Neural crest cell (in vitro differentiated cells): Measurements from ENCODE around the gene NHS. TPM values are rescaled to one million over a fixed set of nuclear protein-coding genes. Genes with fewer than 3 reads are reported as not detected.

Experiments used
- DNase-seq: peaks from one replicate; pipeline ENCODE4 v3.0.0; 2021; ENCODE audit warnings: low read depth, mixed read lengths, low spot score
- H3K27ac Mint-ChIP-seq: one replicate; pipeline ENCODE4 v1.8.0; 2021; ENCODE audit warnings: mild to moderate bottlenecking, mixed read lengths; ENCODE audit not compliant: unreplicated experiment
- H3K27me3 Mint-ChIP-seq: 2 replicates; pipeline ENCODE4 v1.8.0; 2021; ENCODE audit warnings: low read depth, mild to moderate bottlenecking, mixed read lengths
- H3K36me3 Mint-ChIP-seq: 2 replicates; pipeline ENCODE4 v1.8.0; 2021; ENCODE audit warnings: low read depth, mild to moderate bottlenecking, mixed read lengths
- H3K4me1 Mint-ChIP-seq: 2 replicates; pipeline ENCODE4 v1.8.0; 2021; ENCODE audit warnings: mixed read lengths
- H3K4me3 Mint-ChIP-seq: one replicate; pipeline ENCODE4 v1.8.0; 2021; ENCODE audit warnings: mild to moderate bottlenecking, mixed read lengths
- H3K9me3 Mint-ChIP-seq: 2 replicates; pipeline ENCODE4 v1.8.0; 2021; ENCODE audit warnings: mixed read lengths
- CTCF ChIP-seq: fragments of 200-600 bp; sonication (generic); conservative IDR thresholded peaks from 2 replicates; pipeline ENCODE4 v1.5.0; 2021; ENCODE audit warnings: antibody characterized with exemption, mild to moderate bottlenecking
- total RNA-seq: library from RNA; stranded (reverse); gene quantifications from 2 replicates; pipeline ENCODE4 v1.2.1, GENCODE V29; 2021

The NHS gene
- total RNA-seq, 1 donor from 2014 or later, result 10.7 TPM

- Mint-ChIP-seq H3K9me3 (peaks cover 3% of the 10 kb centered on the region), H3K27me3 (peaks cover 8% of the 10 kb centered on the region), H3K4me3 (no peak overlapping the region), H3K4me1 (peaks cover 19% of the 10 kb centered on the region), H3K36me3 (no peaks in the 10 kb centered on the region), H3K27ac (no peak overlapping the region)
- no peak for TF ChIP-seq CTCF
- no peak for DNase-seq
Observed at GRCh38 chrX:17601441-17602200, 226.6 kb downstream of the NHS start.

- H3K27ac Mint-ChIP-seq, result no peak overlapping the region
- H3K9me3 Mint-ChIP-seq, result peaks cover 3% of the 10 kb centered on the region
- no peak overlapping the region for H3K4me3 Mint-ChIP-seq
- no peak for DNase-seq
- H3K27me3 Mint-ChIP-seq, result peaks cover 8% of the 10 kb centered on the region
- TF ChIP-seq CTCF, result no peak
- H3K4me1 Mint-ChIP-seq, result peaks cover 19% of the 10 kb centered on the region
- H3K36me3 Mint-ChIP-seq, result no peaks in the 10 kb centered on the region
Observed at GRCh38 chrX:17602245-17602644, 227.2 kb downstream of the NHS start.

- TF ChIP-seq CTCF, result no peak
- peaks cover 3% of the 10 kb centered on the region for H3K9me3 Mint-ChIP-seq
- no peak overlapping the region for H3K27ac Mint-ChIP-seq
- H3K4me1 Mint-ChIP-seq, result peaks cover 24% of the 10 kb centered on the region
- DNase-seq, result no peak
- no peak overlapping the region for H3K4me3 Mint-ChIP-seq
- no peaks in the 10 kb centered on the region for H3K36me3 Mint-ChIP-seq
- H3K27me3 Mint-ChIP-seq, result peaks cover 8% of the 10 kb centered on the region
Observed at GRCh38 chrX:17603196-17603595, 228.2 kb downstream of the NHS start.

- peak overlapping the region; percentile 2 for H3K4me3 Mint-ChIP-seq
- no peak for DNase-seq
- H3K9me3 Mint-ChIP-seq, result peaks cover 10% of the 10 kb centered on the region
- no peaks in the 10 kb centered on the region for H3K36me3 Mint-ChIP-seq
- peaks cover 44% of the 10 kb centered on the region for H3K4me1 Mint-ChIP-seq
- H3K27me3 Mint-ChIP-seq, result peaks cover 6% of the 10 kb centered on the region
- H3K27ac Mint-ChIP-seq, result peak overlapping the region; percentile 81
- no peak for TF ChIP-seq CTCF
Observed at GRCh38 chrX:17605676-17606075, 230.7 kb downstream of the NHS start.

GRCh38 chrX:17606231-17606630 is 231.2 kb downstream of the NHS start:
- TF ChIP-seq CTCF, result no peak
- no peaks in the 10 kb centered on the region for H3K36me3 Mint-ChIP-seq
- H3K4me1 Mint-ChIP-seq, result peaks cover 45% of the 10 kb centered on the region
- H3K27me3 Mint-ChIP-seq, result peaks cover under 1% of the 10 kb centered on the region
- no peak for DNase-seq
- H3K9me3 Mint-ChIP-seq, result peaks cover 10% of the 10 kb centered on the region
- H3K27ac Mint-ChIP-seq, result no peak overlapping the region
- H3K4me3 Mint-ChIP-seq, result no peak overlapping the region
